Activated CD8-positive, alpha-beta memory T cell treated with anti-CD3 and anti-CD28 coated beads, Interleukin-2, amount 50 U/mL, for 24 hours (primary cell): ENCODE data around the gene SMC4.
"Not testable (repeated sequence)": the region's sequence is repeated elsewhere in the genome, so short reads cannot be mapped to it uniquely, and the experiment has no call there.

ENCODE experiments used
- DNase-seq: peaks from one replicate; pipeline ENCODE4 v3.0.0-alpha.2; 2020; ENCODE audit errors: extremely low read depth

Gene SMC4

DNA sequence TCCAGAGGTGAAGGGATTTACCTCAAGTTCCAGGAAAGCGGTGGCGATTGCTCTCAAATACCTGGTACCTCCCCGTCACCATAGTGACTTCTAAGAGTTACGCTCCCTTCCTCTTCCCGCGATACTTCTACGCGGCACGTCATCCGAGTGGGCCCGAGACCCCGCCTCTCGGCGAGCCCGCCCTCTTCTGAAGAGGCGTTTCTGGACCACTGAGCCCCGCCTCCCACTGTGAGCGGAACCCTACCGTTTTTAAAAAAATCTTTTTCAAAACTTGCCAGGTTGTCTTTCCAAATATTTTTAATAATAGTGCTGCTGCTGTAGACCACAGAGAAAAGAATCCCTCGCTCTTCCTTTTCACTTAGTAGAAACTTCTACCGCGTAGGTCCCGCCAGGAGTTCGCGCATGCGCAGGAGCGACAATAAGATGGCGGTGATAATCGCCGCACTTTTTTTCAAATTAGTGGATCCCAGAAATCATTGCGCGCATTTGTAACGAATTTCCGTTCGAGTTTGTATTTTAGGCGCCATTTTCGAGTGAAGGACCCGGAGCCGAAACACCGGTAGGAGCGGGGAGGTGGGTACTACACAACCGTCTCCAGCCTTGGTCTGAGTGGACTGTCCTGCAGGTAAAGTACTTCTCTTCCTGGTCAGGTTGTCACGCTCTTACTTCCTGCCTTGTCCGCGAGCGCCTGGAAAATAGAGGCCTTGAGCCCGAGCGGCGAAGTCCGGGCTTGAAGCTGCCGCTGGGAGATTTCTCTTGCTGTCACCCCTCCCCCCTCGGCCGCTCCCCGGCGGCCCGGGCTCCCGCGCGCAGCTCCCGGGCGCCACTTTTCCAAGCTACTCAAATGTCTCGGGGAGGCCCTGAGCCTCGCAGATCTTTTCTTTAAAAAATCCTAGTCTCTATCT is at the start of gene SMC4, which contains the start of gene IFT80:
Gene SMC4 (plus strand): TSS at position 526 of the 905 bp plus-strand sequence. CDS start 1,177 bp downstream, outside the sequence.
Gene IFT80 (minus strand): TSS at position 101 of the 905 bp plus-strand sequence. CDS start 14,625 bp downstream, outside the sequence.
- DNase-seq = peak; percentile 93

DNA sequence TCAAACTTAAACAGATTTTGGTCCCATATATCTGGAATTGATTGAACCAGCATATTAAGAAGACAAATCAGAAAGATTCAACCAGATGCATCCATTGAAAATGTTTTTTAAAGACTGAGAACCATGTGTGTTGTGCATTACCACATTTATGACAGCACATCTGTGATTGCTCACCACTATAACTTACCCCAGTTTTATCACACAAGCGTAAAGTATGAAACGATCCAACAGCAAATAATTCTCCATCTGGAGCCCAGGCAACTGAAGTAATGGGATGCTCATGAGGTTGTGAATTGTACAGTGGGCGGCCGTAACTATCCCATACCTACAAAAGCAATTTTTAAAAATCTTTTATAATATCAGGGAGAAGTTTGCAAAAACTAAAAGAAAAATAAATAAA is 43.6 kb upstream of the SMC4 start:
- no peak for DNase-seq

DNA sequence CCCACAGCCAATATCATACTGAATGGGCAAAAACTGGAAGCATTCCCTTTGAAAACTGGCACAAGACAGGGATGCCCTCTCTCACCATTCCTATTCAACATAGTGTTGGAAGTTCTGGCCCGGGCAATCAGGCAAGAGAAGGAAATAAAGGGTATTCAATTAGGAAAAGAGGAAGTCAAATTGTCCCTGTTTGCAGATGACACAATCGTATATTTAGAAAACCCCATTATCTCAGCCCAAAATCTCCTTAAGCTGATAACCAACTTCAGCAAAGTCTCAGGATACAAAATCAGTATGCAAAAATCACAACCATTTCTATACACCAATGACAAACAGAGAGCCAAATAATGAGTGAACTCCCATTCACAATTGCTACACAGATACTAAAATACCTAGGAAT is 36.6 kb upstream of the SMC4 start:
- DNase-seq = not testable (repeated sequence)

DNA sequence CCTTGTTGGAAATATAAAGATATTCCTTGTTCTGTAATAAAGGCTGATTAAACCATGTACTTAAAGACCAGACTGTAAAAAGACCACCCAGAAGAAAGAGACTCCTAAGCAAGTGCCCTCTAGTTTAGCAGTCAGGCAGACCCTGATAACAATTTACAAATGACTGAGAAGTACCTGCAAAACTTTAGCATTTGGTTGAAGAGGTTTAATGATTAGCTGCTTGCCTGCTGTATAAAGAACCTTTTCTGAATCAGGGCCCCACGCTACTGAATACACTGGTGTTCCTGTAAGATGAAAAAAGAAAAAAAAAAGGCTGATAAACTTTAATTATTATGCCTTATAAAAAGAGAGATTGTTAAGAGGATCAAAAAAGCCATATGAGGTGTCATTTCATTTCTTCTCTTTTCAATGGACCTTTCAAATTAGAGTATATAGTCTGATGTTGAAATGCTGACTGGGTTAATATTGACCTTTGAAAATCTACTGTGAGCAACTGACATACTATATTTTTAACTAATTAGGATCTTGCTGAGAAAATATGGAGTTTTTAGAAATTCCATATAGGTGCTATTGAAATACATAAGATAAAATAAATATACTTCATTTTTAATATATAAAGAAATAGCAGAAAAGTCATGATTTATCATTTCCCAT is 33.5 kb upstream of the SMC4 start:
- DNase-seq = no peak

DNA sequence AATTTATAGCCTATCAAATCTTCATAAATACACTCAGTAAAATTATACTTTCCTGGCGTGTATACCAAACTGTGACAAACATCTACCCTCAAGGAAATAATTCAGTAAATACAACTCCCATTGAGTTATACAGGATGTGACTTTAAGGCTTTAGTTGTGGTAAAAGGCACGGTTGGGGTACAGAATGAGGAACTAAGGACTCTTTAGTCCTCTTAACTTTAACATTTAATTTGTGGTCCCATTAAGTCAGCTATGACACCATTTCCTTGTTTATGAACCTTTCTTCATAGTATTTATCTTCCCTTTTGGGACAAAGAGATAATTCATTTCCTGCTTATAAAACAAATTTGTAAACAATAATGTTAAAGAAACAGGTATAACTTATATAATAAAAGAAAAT is 30.6 kb upstream of the SMC4 start:
- no peak for DNase-seq

DNA sequence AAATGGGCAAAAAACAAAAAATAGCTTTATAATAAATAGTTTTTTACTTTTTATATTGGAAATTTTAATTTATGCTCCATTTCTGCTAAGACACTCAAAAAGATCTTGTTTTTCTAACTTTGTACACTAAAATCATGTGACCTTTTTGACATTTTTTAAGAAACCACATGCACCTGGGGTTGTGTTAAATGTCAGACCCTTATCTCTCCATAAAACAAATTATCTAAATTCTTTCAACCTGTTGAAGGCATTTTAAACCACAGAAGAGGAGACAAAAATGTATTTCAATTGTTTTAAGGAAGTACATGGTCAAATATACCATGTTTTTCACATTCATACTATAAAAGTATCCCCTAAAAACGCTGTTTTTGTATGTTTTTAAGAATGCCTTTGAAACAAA is 29.7 kb upstream of the SMC4 start:
- no peak for DNase-seq

DNA sequence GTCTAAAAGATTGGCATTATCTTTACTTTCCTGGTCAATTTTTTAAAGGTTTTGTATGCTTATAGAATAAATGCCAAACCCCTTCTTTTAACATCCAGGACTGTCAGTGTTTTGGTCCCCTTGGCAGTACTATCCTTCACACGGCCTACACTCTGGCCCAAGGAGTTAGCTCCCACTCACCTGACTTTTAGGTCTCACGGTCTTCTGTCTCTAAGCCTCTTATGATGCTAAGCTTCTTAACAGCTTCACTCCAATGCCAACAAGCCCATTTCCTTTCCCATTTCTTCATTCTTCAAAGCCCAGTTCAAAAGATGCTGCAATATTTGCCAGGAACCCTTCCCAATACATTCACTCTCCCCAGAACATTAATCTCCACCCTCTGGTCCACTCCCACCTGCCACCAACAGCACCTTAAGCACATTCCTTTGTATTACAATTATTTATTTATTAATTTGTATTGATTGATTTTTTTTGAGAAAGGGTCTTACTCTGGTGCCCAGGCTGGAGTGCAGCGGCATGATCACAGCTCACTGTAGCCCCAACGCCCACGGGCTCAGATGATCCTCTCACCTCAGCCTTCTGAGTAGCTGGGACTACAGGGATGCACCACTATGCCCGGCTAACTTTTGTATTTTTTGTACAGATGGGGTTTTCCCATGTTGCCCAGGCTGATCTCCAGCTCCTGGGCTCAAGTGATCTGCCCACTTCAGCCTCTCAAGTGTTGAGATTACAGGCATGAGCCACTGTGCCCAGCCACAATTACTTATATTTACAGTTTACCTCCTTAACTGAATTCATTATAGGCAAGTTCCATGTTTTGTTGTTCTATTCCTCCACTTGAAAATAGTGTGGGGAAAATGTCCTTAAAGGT is 28.2 kb upstream of the SMC4 start:
- DNase-seq = no peak

DNA sequence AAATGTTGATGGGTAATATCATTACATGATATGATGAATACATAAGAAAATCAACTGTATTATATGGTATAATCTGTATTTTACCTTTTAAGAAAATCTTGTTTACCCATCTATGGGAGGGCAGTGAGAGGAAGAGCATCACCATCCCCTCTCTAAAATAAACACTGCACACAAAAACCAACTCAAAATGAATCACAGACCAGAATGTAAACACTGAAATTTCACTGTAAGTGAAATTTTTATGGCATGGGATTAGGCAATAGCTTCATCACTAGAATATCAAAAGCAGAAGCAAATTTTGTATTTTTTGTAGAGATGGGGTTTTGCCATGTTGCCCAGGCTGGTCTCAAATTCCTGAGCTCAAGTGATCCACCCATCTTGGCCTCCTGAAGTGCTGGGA is 26.7 kb upstream of the SMC4 start:
- no peak for DNase-seq

DNA sequence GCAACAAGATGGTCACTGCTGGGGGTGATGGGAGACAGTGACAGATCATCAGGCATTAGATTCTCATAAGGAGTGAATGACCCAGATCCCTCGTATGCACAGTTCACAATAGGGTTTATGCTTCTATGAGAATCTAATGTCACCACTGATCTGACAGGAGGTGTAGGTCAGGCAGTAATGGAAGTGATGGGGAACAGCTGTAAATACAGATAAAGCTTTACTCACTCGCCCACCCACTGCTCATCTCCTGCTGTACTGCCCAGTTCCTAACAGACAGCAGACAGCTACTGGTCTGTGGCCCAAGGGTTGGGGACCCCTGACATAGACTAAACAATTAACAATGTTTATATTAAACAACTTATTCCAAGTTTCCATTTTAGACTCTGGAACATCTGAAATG is 25.8 kb upstream of the SMC4 start:
- DNase-seq = no peak

DNA sequence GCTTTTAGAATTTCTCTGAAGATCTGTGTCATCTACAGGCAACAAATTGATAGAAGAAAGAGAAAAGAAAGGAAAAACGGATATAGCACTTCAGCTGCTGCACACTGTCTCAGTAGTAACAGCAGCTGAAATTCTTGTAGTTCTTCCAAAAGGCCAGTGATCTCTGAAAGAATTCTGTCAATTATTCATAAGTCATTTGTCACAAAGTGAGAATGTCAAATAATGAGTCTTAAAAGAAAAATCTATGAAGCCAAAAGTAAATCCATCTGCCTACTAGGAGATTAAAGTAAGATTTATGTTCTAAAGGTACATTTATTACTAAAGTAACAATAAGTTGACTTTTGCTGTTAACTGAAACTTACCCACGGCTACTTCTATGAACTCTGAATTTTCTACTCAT is 25.0 kb upstream of the SMC4 start:
- no peak for DNase-seq

DNA sequence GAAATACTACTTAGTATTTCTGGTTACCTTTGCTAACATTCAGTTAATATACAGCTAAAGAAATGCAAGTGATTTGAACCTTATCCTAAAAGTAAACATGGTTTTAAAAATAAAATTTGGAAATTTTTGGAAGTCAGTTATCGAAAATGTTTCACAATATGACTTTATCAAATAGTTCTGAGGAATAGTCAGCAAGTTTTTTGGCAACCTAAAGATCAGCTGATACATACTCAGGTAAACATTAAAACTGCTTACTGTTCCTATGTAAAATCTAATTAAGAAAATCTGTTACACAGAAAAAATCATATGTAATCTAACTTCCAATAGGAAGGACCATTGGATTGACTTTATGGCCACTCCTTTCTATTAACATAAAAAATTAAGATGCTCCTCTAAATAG is 24.5 kb upstream of the SMC4 start:
- DNase-seq = no peak

DNA sequence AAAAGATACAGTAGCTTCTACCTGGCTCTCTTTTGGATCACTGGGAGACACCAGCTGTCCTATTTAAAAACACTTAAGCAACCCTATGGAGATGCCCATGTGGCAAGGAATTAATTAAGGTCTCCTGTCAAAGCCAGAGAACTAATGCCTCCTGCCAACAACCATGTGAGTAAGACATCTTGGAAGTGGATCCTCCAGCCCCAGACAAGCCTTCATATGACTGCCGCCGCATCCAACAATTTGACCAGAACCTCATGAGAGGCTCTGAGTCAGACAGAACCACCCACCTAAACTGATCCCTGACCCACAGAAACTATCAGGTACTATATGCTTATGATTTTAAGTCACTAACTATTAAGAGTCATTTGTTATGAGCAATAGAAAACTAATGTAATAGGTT is 22.8 kb upstream of the SMC4 start:
- DNase-seq = no peak

DNA sequence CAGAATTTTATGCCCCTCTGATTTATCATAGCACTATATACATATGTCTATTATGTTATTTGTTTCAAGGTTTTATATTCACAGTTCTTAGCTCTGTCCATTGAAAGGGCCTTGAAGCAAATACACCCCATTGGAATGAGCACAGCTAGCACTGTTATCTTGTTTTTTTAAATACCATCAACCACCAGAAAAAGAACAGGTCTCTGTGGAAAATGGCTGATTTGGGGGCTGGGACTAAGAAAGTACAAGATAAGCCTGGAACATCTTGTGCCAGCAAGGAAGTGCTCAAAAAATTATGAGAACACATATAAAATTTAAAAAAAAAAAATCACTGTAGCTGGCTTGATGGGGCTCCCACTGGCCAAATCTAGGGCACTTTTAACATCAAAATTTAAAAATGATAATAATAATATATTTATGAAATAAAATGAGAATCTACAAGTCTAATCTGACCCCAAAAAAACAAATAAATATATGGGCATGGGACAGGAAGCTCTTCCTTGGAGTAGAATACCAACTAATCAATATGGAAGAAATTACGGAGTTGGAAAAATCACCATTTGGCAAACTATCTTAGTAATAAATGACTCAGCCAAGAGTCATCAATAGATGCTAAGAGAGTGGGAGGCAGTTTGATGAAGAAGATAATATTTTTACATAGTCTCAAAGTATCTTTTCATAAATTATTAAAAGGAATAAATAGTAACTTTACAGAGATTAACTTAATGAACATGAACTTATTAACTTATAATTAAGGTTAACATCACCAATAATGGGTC is 20.9 kb upstream of the SMC4 start:
- no peak for DNase-seq

DNA sequence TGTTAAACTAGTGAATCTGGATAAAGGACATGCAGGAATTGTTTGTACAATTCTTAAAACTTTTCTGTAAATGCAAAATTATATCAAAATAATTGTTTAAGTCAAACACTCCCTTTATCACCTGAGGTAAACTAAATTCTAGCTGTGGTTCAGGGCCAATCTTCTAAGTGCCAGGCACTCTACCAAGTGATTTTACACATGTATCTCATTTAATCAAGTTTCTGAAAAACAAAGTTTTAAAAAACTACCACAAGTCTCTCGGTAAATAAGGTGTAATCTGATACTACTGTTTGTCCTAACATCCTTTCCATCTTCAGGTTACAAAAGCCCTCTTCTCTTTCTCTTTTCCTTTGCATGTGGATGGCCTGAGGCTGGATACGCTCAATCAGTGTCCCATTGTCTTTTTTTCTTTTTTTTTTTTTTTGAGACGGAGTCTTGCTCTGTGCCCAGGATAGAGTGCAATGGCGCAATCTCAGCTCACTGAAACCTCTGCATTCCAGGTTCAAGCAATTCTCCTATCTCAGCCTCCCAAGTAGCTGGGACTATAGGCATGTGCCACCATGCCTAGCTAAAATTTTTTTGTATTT is 19.7 kb upstream of the SMC4 start:
- no peak for DNase-seq

DNA sequence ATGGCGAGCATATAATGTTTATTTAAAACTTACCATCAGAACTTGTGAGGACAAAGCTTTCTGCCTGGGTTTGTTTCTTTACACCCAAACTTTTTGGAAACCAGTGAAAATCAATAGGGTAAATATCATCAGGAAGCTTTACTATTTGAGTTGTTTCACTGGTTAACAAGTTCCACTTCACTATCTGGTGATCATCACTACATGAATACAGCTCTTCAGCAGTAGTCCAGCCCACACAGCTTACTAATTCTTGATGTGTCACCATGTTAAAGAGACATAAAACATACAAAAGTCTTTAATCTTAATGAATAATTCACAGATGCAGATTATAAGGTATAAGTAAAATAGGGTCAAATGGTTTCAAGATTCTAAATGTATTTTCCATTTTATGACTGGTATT is 18.0 kb upstream of the SMC4 start:
- no peak for DNase-seq

DNA sequence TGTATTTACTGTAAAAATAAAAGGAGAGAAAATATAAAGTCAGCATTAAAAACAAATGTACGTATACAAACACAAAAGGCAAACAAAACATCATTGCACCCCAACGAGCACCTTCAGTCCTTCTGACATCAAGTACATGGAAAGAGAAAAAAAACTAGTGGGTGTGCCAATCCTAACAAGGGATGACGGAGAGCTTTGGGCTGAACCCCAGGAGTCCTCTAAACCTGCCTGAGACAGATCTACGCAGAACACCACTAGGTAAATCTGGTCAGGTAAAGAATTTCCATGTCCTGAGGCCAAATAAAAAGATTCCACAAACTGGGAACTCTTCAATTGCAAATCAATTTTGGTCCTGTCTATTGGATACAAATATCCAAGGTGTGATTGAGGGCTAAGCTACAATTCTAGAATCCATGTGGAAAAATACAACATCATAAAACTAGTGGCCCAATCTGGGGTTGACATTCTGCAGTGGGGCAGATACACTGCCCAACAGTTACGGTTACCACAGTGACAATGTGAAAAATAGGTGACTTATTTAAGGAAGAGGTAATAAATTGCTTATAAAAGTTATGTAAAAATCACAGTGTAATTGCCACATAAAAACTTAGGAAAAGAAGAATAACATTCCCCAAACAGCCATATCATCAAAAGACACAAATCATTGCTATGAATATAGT is 14.7 kb upstream of the SMC4 start:
- DNase-seq = no peak

DNA sequence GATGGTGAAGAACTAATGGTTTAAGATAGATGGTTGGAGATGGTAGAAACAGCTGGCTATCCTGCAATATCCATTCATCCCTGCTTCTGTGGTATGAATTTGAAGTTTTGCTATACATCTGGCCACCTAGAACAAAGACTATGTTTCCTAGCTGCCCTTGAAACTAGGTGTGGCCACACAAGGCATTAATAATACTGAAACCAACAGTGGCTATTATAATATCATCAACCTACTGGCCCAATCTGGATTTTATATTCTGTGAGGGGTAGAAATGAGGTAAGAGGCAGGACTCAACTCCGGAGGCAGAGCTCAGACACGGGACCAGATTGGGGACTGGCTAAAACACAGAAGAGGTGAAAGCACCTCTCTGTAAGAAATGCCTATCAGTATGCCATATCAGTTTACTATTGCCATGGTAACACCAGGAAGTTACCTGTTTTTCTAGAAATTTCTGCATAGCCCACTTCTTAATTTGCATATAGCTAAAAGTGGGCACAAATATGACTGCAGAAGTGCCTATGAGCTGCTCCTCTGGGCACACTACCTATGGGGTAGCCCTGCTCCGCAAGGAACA is 8.8 kb upstream of the SMC4 start:
- DNase-seq = no peak

DNA sequence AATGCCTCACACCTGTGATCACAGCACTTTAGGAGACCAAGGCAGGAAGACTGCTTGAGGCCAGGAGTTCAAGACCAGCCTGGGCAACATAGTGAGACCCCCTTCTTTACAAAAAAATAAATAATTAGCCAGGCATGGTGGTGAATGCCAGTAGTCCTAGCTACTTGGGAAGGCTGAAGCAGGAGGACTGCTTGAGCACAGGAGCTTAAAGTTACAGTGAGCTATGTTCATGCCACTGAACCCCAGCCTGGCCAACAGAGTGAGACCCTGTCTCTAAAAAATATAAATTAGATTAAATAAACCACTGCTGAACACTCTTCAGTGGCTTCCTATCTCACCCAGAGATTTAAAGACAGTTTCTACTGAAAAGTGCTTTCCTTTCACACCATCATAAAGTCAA is 6.7 kb upstream of the SMC4 start:
- DNase-seq = no peak

DNA sequence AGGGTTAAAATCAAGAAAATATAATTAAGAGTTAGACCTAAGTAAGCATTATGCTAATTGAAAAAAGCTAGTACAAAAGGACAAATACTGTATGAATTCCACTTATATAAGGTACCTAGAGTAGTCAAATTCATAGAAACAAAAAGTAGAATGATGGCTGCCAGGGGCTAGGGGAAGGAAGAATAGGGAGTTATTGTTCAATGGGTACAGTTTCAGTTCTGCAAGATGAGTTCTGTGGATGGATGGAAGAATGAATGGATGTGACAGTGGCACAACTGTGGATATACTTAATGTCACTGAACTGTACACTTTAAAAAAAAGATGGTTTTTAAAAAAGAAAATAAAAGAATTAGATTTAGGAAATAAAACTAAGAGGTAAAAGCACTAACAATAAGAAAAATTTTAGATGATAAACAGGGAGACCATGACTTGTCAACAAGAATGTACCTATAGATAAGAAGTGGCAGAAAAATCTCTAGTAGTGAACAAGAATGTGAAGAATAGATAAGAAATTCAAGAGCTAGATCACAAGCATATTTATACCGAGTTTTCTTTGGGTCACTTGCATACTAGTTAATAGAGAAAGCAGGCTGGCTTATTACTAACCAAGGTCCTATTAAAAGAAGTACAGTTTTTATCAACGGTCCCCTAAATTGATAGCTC is 6.0 kb upstream of the SMC4 start:
- no peak for DNase-seq

DNA sequence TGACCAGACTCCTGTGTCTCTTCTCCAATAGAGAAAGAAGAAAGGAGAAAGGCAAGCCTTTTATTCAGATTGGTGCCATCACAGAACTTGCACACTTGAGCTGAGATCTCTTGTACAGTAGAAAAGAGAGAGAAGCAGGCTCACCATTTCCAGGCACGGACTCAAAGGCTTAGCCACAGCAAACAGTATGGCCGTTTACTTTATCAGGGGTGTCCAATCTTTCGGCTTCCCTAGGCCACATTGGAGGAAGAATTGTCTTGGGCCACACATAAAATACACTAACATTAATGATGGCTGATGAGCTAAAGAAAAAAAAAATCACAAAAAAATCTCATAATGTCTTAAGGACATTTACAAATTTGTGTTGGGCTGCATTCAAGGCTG is 5.4 kb upstream of the SMC4 start:
- DNase-seq = no peak
